GM04504 (cell line): Measurements from ENCODE around the gene CFAP299.
"Not testable (repeated sequence)": the region's sequence is repeated elsewhere in the genome, so short reads cannot be mapped to it uniquely, and the experiment has no call there.

ENCODE experiments used
- DNase-seq: peaks from one replicate; pipeline ENCODE4 v3.0.0-alpha.2; 2012; ENCODE audit warnings: low read depth

Gene CFAP299

DNA sequence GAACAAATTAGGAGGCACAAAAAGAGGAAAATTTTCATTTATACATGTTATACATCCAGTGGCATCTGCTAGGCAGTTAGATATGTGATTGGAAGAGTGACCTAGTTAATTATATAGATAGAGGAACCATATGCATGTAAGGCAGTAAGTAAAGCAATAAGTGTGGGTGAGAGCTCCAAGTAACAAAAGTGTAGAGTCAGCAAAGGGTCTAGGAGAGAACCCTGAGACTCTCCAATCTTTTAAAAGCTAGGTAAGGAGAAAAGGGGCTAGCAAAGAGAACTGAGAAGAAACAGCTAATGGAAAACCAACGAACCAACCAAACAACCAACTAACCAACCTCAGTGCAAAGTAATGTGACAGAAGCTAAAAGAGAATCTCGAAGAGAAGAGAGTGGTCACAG lies 3.8 kb upstream of the CFAP299 start:
- DNase-seq, result no peak

DNA sequence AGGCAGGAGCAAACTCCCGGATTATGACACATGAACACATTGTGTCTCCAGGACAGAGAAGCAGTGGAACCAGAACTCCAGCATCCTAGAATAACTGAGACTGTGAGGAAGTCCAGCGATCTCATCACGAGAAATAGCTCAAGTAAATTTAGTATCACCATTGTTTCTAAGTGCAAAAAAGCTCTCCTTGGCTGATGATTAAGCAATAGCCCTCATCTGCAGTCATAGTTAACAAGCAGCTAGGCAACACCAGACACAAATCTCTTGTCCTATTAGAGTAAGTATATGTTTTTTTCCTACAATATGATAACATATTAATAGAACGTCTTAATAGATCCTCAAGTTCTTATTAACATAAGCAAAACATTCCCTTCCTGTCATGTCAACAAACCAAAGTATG lies 2.4 kb upstream of the CFAP299 start:
- no peak for DNase-seq

DNA sequence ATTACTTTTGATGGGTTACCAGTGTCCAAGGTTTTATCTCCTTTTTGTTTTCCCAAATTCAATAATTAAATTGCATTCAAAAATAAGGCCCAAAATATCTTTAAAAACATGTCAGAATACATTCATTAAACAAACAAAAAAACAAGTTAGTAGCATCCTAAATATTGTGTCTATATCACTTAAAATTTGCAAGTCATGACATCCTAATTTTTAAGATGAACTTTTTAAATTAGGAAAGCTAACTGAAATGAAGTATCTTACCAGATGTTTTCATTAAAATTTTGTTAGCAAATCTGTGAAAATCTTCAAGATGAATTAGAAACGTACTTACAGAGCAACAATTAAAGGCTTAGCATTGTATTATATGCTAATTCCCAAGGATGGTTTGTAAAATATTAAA lies 962 bp upstream of the CFAP299 start:
- DNase-seq, result no peak

DNA sequence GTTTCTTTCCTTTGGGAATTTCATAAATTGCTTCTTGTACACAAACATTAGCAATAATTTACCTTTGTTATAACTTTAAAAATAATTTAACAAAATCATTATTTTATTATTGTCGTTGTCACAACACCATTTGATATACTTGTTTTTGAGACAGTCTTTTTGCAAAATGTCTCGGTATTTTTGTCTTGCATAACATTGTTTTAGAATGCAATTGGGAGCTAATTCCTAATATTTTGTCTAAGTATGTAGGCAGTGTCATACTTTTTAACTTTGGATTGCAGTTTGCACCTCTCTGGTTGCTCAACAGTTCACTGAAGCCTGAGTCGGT lies 340 bp upstream of the CFAP299 start:
- DNase-seq, result no peak

DNA sequence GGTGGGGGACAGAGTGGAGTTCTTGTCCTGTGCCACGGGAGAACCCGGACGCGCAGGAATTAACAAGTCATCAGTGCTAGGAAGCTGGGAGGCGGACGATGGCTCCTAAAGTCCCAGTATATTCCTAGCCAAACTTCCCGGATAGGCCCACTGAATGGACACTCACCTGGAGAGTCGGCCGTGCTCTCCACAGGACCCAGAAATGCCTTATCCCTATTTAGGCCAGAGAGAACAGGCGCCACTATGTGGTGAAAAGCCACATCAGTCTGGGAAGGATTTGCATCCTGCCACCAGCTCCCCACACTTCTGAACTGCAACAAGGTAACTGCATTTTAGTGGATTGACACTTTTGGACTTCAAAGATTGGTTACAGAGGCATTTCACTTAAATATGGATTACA lies 1.1 kb downstream of the CFAP299 start:
- no peak for DNase-seq

DNA sequence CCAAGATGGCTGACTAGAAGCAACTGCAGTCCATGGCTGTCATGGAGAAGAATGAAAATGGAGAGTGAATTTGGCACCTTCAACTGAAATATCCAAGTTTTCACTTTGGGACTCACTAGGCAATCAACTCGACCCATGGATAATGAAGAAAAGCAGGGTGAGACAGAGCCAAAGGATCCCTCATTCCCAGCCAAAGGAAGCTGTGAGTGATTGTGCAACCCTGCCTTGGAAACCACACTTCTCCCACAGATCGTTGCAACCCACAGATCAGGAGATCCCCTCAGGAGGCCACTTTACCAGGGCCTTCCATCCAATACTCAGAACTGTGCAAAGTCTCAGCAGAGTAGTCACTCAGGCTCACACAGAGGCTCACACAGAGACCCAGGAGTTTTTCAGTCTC lies 4.5 kb downstream of the CFAP299 start:
- no peak for DNase-seq

DNA sequence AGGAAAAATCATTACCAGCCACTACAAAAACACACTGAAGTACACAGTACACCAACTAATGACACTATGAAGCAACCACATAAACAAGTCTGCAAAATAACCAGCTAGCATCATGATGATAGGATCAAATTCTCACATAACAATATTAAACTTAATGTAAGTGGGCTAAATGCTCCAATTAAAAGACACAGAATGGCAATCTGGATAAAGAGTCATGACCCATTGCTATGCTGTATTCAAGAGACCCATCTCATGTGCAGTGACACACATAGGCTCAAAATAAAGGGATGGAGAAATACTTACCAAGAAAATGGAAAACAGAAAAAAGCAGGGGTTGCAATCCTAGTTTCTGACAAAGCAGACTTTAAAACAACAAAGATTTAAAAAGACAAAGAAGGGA lies 7.2 kb downstream of the CFAP299 start:
- DNase-seq, result not testable (repeated sequence)

DNA sequence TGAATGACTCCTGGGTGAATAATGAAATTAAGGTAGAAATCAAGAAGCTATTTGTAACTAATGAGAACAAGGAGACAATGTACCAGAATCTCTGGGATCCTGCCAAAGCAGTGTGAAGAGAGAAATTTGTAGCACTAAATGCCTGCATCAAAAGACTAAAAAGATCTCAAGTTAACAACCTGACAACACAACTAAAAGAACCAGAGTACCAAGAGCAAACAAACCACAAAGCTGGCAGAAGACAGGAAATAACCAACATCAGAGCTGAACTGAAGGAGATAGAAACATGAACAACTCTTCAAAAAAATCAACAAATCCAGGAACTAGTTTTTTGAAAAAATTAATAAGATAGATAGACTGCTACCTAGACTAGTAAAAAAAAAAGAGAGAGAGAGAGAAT lies 8.4 kb downstream of the CFAP299 start:
- DNase-seq, result no peak

DNA sequence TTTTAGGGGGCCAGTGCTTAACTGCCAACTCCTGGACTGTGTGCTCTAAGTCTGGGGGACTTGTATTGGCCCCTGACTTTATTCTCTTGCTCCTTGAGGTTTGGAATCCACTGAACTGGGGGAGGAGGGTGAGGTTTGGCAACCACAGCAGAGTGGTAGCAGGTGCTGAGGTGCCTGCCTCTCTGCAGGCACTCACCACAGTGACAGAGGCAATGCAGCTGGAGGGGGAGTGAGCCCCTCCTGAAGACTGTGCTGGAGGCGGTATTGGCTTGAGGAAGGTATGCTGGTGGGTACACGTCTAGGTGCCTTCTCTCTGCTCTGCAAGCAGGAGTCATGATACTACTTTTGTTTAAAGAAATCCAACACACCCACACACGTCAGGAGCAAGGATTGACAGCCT lies 24.6 kb downstream of the CFAP299 start:
- DNase-seq, result no peak

DNA sequence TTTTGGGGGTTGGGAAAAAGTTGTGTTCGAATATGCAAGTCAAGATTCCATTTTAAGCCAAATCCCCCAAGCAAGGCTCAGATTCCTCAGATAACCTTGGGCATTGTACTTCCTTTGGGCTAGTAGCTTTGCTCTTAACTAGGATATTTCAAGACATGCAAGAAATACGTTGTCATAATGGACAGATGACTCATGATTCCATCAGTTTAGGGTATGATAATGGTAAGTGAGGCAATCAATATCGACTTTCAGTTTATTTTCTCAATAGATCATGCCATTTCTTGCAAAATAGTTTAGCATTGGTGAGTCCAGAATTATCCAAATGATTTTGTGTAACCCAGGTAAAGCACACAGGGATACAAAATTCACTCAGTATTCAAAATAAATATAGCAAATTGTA lies 25.4 kb downstream of the CFAP299 start:
- DNase-seq, result no peak

DNA sequence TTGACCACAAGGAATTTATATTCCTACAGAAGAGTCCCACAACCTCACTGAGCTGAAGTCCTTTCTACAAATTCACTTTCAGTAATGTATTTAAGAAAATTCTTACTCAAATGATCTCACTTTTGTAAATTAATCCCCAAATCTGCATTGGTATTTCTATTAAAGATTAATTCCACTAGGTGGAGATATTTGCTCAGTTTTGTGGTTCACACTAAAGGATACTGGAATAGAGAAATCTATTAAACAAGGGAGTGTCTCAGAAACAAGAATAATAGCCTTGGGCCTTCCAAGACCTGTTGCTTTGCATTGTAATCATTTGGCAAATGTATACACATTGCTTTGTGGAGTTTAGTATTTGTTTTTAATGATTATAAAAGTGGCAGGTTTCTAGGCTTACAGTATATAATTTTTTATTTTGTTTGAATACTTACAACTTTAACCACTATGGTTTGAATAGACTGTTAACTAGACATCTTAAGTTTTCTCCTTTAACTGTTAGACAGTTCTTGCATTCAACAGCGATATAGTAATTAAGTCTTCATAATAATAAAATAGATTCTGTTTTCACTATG lies 25.9 kb downstream of the CFAP299 start:
- no peak for DNase-seq

DNA sequence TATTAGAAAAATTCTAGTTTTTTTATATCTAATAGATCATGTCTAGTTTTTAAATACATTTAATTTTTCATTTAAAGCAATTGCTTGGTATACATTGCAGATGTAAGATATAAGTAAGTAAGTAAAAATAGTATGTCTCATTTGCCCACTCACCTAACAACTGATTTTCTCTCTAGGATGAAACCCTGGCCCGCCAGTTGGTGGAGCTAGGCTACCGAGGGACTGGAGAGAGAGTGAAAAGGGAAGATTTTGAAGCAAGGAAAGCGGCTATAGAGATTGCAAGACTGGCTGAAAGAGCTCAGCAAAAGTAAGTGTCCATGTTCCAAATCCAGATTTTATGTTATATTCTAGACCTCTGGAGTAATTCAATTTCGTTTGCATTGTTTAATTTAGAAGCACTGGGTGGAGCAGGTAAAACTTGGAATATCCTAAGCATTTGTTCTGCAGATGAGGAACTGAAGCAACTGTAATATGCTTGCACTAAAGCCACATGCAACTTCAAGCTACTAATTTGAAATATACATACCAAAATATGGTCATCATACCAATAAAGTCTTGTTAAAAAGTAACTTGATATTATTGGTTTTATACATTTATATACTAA lies 27.1 kb downstream of the CFAP299 start:
- DNase-seq, result no peak

DNA sequence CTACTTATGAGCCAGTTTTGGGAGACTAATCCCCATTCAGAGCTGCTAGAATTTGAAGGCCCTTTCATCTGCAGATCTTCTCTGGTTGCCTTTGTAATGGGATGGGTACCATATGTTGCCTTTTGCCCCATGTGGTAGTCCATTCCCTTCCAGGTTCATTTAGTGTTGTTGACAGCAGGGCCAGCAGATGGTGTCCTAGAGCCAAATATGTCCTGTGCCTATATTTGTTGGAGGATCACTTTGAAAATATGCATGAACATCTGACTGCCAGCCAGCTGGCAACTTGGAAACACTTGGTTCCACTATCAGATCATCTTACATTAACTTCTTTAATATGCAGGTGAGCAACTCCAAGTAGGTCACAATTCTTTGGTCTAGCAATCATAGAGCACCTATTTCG lies 30.4 kb downstream of the CFAP299 start:
- peak; percentile 75 for DNase-seq

DNA sequence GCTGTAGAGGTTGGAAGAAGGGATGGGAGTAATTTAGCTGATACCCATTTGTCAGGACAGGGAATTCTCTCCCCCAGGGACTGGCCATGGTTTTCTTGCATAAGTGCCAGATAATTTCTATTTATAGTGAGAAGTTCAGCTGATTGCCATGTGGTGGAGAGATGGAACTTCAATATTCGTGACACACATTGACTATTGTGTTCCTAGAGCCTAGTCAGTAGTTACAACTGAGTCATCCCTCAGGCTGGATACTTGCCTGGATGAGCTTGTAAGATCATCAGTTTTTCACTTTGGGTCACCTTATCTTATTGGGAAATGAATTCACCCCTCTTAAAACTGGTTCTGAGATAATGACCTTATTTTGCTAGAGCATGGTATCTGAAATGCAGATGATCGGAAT lies 32.2 kb downstream of the CFAP299 start:
- peak; percentile 35 for DNase-seq

DNA sequence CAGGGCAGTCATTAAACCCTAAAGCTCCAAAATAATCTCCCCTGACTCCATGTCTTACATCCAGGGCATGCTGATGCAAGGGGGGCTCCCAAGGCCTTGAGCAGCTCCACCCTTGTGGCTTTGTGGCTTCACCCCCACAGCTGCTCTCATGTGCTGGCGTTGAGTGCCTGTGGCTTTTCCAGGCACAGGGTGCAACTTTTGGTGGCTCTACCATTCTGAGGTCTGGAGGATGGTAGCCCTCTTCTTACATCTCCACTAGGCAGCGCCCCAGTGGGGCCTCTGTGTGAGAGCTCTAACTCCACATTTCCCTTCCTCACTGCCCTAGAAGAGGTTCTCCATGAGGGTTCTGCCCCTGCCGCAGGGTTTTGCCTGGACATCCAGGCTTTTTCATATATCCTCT lies 35.1 kb downstream of the CFAP299 start:
- DNase-seq, result no peak

DNA sequence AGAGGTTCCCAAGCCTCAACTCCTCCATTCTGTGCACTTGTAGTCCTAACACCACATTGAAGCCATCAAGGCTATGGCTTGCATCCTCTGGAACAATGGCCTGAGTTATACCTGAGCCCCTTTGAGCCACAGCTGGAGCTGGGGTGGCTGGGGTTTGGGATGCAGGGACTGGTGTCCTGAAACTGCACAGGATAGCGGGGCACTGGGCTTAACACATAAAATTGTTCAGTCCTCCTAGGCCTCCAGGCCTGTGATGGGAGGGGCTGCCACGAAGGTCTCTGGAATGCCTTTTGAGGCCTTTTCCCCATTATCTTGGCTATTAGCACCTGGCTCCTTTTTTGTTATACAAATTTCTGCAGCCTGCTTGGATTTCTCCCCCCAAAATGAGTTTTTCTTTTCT lies 35.5 kb downstream of the CFAP299 start:
- DNase-seq, result no peak

DNA sequence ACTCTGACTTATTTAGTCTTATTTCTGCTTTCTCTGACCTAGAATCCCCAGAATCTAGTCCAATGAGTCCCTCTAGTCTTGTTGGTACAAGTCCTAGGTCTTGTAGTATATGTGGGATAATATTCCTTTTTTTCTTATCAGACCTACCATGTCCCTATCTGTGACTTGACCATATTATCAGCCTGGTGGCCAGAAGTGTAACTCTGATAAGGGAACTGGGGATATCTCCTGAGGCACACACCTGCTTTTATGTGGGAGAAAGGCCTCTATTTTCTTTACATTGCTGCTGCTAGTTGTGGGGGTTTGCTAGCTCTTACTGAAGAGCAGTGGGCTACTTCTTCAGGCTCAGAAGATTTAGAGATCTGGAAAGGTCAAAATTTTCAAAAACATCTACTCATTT lies 38.6 kb downstream of the CFAP299 start:
- DNase-seq, result no peak

DNA sequence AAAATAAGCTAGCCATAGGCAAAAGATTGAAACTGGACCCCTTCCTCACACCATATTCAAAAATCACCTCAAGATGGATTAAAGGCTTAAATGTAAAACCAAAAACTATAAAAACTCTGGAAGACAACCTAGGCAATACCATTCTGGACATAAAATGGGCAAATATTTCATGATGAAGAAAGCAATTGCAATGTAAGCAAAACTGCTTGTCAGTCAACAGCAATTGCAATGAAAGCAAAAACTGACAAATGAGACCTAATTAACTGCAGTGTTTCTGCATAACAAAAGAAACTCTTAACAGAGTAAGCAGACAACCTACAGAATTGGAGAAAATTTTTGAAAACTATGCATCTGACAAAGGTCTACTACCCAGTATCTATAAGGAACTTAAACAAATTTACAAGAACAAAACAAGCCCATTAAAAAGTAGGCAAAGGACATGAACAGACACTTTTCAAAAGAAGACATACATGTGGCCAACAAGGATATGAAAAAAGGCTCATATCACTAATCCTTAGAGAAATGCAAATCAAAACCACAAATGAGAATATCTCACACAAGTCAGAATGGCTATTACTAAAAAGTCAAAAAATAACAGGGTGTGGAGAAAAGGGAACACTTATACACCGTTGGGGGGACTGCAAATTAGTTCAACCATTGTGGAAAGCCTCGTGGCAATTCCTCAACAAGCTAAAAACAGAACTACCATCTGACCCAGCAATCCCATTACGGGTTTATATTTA lies 46.7 kb downstream of the CFAP299 start:
- DNase-seq, result no peak

DNA sequence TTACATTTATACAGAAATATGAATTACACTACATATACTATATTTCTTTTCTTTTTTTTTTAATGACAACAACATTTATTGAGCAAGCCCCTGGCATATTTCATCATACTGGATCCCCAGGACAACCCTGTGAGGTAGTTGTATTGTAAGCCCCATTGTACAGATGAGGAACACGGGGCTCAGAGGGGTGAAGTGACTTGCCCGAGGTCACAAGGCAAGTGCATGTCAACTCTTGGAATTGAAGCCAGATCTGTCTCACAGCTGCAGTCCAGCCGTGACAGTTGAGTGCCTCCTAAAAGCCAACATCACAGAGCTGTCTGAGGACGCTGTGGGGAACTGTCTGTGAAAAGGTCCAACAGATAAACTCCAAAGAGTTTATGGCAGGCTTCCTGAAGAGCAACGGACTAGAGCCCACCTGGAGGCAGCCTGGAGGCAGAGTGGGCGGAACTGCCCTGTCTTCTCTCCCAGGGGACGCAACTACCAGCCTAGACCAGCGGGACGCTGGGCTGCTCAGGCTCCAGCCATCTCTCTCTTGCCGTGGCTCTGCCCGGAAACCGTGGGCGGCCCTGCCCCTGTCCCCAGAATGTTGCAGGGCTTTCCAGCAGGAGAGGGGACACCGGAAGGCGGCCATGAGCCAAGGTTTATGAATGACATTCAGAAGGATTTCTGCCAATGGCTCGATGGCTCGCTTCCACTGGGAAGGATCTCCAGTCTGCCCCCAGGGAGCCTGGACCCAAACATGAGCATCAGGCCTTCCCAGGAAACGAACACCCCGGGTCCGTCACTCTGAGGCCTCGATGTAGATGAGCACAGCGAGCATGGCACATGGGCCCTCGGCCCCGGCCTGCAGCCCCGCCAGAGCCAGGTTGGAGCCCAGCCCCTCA lies 50.1 kb downstream of the CFAP299 start:
- no peak for DNase-seq

DNA sequence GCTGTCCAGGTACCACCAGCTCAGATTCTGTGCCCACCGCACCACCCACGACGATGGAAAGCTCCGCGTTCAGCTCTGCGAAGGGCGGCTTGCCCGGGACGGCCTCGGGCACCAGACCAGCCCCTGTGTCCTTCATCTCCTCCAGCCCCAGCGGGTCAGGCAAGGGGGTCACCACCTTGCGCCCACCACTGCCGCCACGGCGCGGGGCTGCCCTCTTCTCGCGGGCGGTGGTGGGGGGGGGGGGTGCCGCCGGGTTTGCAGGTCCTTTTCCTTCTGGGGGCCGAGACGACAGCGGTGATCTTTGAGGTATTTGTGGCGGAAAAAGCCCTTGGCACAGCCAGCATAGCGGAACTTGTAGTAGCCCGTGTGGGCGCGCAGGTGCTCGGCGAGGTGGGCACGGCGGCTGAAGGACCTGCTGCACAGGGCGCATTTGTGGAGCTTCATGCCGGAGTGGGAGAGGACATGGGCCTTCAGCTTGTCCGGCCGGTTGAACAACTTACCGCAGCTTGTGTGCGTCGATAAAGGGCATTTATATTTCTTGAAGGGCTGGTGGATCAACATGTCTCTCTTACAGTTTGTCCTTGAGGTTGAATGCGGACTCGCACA lies 50.9 kb downstream of the CFAP299 start:
- DNase-seq, result no peak

DNA sequence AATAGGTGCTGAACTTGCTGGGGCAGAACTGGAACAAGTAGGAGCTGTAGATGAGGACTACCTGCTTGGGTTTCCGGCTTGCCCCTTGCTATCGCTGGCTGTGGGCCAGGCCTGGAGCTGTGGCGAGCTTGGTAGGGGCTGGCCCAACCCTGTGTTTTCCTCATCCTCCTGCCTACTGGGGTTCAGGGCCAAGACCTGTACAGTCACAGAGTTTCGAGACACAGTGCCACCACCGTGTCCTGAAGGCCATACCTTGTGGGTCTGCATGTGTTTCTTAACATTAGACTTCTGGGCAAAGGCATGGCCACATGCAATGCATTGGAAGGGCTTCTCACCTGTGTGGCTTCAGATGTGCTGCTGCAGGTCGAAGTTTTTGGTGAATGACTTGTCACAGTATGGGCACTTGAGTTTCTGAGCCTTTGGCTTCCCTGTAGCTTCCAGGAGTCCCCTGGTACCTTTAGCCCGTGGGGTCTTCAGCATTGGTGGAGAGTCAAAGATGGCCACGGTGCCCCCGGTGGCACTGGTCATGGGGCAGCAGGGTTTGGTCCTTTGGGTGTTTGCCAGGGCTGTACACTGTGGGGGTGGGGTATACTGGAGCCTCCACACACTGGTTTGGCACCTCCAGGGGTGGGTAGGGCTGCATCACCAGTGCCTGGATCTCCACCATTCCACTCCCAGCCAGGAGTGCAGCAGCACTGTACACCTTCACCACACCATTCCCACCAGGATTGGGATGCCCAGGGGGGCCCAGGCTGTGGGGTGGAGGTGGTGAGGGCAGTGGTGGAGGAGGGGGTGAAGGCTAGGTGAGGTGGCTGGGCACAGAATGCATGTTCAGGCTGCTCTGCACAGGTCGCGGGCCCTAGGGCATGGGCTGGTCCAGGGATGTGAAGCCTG lies 52.1 kb downstream of the CFAP299 start:
- DNase-seq, result no peak

DNA sequence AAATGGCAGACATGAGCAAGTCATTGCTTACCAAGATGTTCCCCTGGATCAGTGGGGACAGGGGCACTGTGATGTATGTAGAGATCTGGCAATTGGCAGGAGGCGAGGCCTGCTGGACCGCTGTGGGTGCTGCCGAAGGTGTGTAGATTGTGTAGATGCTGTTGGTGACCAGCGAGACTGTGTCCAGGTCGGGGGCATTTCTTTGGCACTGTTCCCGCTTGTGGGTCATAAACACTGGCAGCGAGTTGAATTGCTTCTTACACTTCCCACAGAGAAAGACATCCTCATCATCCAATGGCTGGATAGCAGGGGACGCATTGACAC lies 52.7 kb downstream of the CFAP299 start:
- DNase-seq, result no peak
